ENCODE measurements around the gene CYP51A1.
"Not testable (repeated sequence)": the region's sequence is repeated elsewhere in the genome, so short reads cannot be mapped to it uniquely, and the experiment has no call there.

Gene CYP51A1

DNA sequence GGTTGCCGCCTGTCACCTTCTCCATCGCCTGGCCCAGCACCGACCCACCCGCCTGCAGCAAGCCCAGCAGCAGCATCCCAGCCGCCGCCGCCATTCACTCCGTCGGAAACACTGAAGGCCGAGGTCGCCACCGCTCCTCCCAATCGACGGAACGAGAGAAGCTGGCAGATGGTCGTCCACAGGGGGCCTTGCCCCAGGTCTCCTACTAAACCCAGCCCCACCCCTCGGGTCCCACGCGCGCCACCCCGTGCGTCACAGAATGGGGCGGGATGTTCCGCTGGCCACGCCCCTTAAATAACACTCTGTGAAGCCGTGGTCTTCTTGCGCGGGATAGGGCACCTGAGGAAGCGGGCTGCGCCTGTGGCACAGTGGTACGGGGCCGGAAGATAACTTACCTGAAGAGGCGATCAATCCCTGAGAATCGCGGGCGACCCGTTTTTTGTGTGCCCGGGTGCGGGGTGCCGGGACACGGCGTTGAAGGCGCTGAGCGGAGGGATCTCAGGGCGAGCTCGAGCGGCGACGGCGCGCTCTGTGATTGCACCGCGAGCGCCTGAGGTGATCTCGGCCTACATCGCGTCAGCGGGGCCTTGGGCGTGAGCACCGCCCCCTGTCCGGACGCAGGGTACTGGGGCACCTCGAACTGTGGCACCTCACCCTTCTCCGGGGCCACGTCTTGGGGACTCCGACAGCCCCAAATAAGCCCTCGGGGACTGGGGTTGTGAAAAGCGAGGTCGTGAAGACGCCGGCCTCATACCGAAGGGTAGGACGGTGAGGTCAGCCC lies at the start of gene CYP51A1:
Gene CYP51A1, minus strand, starts transcription at position 207 of the 781 bp plus-strand sequence. Its CDS starts 113 bp downstream, at position 94.
- in situ Hi-C loops (cut with MboI; ENCODE audit: low sequenced_read_pairs), result no loop called here

DNA sequence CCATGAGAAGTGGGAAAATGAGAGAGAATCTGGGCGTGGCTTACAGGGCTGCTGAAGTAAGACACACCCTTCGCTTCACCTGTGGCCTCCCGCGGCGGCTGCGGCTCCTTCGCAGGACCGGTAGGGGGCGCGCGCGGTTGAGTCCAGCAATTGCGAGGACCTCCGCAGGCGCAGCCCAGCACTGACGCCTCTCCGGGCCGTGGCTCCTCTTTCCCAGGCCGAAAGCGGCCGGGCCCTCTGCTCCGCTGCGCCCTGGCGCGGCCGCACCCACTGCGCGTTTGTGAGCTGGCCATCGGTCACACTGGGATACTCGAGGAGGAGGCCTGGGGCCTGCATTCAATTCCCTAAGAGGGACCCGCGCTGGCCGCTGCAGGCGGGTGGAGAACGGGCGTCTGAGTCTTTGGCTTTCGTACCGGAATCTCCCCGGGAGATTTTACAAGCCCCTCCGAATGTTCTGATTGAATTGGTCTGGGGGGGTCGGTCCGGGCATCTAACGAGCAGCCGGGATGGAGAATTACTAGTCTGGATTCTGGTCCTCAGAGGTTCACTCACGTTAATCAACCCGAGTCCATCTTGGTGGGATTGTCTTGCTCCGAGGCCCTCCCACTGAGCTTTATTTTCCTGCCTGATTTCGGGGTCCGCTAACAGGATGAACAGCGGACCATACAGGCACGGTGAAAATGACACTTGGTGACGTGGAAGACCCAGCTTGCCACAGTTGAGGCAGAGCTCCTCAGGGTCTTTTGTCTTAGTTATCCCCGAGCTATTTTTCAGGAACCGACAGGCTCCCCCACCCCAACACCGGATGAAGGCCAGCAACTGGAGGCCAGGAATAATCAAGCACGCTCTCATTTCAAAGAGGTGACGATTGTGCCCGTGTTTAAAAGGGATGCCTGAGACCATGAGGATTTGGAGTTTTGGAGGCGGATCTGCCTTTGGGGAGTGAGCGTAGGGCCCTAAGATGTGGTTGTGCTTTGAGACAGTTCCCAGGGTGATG lies 44.9 kb upstream of the CYP51A1 start, which contains the start of gene LRRD1:
Gene LRRD1, minus strand, starts transcription at position 215 of the 997 bp plus-strand sequence. CDS start 13,940 bp downstream, outside the sequence.
- in situ Hi-C loops (cut with MboI; ENCODE audit: low sequenced_read_pairs), result no loop called here

DNA sequence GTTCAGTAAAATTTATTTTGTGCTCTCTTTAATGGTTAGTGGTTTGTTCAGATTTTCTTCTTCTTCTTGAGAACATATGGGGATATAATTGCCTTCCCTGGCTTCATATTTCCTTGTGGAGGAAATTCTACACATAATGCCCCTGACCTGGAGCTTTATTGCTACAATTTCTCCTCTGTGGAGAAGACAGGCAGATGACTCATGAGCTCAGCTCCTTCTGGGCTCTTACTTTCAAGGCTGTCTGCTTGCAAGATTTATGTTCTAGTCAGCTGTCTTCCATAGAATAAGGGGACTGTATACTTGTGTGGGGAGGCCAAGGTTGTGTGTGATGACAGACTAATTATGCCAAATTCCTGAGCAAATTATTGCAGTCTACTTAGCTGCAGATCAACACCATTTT lies 43.1 kb upstream of the CYP51A1 start:
- in situ Hi-C loops (cut with MboI; ENCODE audit: low sequenced_read_pairs), result no loop called here

DNA sequence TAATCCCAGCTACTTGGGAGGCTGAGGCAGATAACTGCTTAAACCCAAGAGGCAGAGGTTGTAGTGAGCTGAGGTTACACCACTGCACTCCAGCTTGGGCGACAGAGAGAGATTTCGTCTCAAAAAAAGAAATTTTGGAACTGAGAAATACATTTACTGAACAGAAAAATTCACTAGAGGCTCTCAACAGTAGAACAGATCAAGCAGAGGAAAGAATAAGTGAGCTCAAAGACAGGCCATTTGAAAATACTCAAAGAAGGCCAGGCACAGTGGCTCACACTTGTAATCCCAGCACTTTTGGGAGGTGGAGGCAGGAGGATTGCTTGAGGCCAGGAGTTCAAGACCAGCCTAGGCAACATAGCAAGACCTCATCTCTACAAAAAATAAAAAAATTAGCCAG lies 35.3 kb upstream of the CYP51A1 start:
- in situ Hi-C loops (cut with MboI; ENCODE audit: low sequenced_read_pairs), result not testable (repeated sequence)

DNA sequence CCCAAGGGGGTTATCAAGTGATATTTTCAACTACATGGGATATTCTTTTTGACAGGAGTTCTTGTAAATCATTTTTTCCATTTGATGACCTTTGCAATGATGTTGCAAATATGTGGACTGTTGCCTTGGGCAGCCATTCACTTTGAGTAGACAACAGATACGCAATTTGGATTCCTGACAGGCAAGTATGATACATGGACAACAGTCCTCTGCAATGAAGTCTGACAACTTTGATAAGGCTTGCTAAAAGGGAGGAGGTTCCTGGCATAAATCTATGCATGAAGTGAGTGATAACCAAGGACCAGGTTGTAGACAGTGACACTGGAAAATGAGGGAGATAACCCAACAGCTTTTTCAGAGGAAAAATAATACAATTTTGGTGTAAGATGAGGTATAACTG lies 27.0 kb upstream of the CYP51A1 start:
- in situ Hi-C loops (cut with MboI; ENCODE audit: low sequenced_read_pairs), result no loop called here

DNA sequence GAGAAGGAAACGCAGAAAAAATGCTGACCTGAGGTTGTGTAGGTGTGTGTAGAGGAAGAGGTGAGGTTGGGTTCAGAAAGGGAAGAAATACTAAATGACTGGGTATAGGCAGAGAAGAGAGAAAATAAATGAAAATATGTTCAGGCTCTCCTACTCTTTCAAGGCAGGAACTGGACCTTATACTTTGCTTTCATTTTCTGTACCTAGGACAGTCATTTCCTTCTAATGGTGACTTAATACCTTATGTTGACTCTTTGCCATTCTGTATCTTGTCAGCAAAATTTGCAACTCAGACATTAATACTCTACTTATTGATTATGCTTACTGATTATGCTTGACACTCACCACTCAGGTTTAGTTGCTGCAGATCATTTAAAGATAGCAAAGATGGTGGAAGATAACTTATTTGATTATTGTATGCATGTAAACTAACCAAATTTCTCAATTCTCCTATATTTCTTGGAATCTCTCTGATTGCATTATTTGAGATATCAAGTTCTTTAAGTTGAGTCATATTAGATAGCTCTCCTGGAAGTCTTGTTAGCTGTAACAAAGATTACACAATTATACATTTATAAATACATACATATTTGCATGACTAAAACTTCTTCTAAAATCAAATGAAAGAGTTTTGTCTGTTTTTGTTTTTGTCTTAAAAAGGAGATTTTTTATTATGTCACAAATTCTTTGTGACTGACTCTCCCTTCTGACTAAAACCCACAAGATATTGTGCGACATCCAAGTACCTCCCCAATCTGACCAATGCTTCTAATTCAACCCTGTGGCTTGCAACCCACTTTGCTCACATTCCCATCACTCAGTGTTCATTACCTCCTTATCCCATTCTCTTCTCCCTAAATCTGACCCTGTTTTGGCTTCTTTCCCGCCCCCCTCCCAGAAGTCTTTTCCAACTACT lies 24.6 kb upstream of the CYP51A1 start:
- in situ Hi-C loops (cut with MboI; ENCODE audit: low sequenced_read_pairs), result no loop called here

DNA sequence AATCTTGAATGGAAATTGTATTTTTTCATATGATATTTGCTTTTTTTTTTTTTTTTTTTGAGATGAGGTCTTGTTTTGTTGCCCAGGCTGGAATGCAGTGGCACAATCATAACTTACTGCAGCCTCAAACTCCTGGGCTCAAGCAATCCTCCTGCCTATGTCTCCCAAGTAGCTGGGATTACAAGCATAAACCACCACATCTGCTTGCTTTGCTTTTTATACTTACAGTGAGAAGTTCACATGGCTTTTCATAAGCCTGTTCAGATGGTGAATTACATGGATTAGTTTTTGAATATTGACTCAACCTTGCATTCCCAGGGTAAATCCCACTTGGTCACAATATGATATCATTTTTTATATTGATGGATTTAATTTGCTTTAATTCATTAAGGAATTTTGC lies 22.7 kb upstream of the CYP51A1 start:
- in situ Hi-C loops (cut with MboI; ENCODE audit: low sequenced_read_pairs), result no loop called here

DNA sequence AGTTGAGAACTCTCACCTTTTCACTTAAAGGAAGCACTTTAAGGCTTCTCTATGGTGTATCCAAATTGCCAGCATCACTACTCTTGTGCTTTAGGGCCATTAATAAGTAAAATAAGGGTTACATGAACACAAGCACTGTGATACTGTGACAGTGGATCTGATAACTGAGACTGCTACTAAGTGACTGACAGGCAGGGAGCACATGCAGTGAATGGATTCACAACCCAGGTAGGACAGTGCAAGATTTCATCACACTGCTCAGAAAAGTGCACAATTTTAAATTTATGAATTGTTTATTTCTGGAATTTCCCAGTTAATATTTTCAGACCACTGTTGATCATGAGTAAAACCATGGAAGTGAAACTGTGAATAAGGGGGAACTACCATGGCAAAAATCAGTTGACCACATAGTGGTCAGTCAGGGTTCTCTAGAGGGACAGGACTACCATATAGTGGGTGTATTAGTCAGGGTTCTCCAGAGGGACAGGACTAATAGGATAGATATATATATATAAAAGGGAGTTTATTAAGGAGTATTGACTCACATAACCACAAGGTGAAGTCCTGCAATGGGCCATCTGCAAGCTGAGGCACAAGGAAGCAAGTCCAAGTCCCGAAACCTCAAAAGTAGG lies 20.9 kb upstream of the CYP51A1 start:
- in situ Hi-C loops (cut with MboI; ENCODE audit: low sequenced_read_pairs), result no loop called here

DNA sequence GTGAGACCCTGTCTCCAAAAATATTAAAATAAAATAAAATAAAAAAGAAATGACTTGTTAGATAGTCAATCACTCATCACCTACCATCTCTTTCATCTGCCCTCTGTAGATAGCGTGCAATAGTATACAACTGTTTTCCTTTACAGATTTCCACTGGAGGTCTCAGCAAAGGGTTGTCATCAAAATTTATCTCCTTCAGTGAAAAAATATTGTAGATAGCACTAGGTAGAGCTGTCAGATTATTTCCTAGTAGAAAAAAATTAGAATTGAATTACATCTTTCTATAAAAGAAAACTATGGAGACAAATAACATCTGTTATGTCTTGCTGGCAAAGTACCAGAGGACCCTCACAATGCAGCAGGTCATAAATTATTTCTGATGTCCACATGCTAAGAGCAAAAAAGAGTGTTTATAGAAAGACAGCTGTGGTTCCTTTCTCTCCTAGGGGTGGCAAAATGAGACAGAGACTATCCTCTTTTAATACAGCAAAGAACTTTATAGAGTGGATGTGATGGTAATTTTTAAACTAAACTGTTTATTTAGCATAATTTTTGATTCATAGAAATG lies 16.3 kb upstream of the CYP51A1 start:
- in situ Hi-C loops (cut with MboI; ENCODE audit: low sequenced_read_pairs), result no loop called here

DNA sequence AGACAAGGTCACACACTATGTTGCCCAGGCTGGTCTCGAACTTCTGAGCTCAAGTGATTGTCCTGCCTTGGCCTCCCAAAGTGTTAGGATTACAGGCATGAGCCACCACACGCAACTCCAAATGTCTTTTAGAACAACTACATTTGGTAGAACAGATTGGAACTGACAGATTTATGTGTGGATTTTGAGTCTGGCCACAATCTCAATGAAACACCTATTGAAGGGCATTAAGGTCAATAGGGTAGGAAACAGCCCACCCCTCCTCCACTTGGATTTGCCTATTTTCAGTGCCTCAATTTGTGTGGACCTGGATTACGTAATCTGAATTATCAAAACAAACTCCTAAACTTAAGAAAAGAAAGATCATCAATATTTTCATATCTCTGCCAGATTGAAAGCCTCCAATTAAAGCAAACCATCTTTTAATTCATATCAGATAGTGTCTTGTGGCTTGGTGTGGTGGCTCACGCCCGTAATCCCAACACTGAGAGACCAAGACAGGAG lies 15.5 kb upstream of the CYP51A1 start:
- in situ Hi-C loops (cut with MboI; ENCODE audit: low sequenced_read_pairs), result no loop called here

DNA sequence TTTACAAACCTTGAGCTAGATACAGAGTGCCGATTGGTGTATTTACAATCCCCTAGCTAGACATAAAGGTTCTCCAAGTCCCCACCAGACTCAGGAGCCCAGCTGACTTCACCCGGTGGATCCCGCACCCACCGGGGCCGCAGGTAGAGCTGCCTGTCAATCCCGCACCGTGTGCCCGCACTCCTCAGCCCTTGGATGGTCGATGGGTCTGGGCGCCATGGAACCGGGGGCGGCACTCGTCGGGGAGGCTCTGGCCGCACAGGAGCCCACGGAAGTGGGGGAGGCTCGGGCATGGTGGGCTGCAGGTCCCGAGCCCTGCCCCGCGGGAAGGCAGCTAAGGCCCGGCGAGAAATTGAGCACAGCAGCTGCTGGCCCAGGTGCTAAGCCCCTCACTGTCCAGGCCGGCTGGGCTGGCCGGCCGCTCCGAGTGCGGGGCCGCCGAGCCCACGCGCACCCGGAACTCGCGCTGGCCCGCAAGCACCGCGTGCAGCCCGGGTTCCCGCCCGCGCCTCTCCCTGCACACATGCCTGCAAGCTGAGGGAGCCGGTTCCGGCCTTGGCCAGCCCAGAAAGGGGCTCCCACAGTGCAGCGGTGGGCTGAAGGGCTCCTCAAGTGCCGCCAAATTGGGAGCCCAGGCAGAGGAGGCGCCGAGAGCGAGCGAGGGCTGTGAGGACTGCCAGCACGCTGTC lies 9.1 kb upstream of the CYP51A1 start:
- in situ Hi-C loops (cut with MboI; ENCODE audit: low sequenced_read_pairs), result not testable (repeated sequence)

DNA sequence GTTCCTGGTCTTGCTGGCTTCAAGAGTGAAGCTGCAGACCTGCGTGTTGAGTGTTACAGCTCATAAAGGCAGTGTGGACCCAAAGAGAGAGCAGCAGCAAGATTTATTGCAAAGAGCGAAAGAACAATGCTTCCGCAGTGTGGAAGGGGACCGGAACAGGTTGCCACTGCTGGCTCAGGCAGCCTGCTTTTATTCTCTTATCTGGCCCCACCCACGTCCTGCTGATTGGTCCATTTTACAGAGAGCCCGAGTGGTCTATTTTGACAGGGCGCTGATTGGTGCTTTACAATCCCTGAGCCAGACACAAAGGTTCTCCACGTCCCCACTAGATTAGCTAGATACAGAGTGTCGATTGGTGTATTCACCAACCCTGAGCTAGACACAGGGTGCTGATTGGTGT lies 8.5 kb upstream of the CYP51A1 start:
- in situ Hi-C loops (cut with MboI; ENCODE audit: low sequenced_read_pairs), result not testable (repeated sequence)

DNA sequence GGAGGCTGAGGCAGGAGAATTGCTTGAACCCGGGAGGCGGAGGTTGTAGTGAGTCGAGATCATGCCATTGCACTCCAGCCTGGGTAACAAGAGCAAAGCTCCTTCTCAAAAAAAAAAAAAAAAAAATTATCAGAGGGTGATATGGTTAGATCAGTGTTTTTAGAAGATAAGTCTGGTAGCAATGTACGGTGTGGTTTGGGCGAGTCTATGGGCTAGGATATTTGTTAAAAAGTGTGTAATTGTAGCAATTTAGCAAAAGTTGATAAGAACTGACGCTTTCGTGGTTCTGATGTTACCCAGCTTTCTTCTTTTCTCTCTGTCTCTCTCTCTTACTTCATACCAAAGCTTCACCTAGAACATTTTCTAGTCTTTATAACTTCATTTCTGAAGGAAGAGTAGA lies 6.9 kb upstream of the CYP51A1 start:
- in situ Hi-C loops (cut with MboI; ENCODE audit: low sequenced_read_pairs), result no loop called here

DNA sequence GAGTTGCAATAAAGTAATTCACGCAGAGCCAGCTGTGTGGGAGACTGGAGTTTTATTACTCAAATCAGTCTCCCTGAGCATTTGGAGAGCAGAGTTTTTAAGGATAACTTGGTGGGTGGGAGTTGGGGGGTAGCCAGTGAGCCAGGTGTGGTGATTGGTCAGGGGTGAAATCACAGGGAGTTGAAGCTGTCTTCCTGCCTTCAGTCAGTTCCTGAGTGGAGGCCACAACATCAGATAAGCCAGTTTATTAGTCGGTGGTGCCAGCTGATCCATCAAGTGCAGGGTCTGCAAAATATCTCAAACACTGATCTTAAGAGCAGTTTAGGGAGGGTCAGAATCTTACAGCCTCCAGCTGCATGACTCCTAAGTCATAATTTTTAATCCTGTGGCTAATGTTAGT lies 3.3 kb upstream of the CYP51A1 start:
- in situ Hi-C loops (cut with MboI; ENCODE audit: low sequenced_read_pairs), result no loop called here

DNA sequence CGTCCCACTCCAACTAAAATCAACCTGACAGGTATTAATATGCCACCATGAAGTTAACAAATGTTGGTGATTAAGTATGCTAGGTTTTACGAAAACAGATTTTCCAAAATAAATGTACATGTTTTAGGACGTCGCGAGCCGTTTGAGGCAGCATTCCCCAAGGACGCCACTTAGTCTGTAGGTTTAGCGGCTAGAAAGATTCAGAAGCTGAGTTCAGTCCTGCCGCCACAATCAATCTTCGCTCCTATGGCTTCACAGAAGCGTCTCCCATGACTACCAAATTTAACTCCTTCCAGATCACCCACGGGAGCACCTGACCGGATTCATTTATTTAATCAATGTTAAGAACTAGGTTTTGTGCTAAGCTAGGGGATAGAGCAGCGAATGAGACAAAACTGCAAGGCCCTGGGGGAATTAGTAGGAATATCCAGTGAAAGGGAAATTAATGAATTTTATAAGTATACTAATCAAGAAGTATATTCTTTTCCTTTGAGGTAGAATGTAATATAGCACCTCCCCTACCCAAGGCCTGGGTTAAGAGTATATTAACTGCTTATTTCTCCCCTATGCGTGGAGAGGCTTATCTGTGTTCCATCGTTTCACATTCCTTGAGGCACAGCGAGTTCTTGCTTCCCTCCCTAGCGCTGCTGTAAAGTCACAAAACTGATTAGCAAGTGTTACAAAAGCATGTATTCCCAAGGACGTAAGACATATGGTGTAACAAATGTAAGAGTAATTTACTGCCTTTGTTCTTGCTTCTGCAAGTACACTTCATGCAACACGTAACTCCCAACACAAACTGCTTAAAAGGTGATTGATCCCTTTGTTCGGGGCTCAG lies 994 bp upstream of the CYP51A1 start:
- in situ Hi-C loops (cut with MboI; ENCODE audit: low sequenced_read_pairs), result no loop called here

DNA sequence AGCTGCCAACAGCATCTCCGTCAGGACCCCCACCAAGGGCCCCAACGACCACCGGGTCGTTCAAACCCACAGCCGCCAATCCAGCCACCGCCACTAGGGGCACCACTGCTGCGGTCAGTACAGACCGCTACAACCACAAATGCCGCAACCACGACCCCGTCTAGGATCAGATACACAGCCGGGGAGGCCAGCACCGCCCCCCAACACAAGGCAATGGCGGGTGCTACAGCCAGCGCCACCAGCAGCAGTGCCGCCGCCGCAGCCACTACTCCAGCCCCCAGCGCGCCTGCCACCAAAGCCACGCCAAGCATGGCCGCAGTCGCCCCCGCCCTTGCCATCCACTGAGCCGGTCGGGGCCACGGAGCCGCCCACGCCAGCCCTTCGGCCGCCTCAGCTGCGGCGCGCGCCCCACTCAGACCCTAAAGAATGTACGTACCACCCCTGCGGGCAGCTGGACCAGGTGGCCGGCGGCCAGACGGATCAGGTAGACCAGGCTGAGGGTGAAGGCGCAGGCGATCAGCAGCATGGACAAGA lies 473 bp downstream of the CYP51A1 start:
- in situ Hi-C loops (cut with MboI; ENCODE audit: low sequenced_read_pairs), result no loop called here

DNA sequence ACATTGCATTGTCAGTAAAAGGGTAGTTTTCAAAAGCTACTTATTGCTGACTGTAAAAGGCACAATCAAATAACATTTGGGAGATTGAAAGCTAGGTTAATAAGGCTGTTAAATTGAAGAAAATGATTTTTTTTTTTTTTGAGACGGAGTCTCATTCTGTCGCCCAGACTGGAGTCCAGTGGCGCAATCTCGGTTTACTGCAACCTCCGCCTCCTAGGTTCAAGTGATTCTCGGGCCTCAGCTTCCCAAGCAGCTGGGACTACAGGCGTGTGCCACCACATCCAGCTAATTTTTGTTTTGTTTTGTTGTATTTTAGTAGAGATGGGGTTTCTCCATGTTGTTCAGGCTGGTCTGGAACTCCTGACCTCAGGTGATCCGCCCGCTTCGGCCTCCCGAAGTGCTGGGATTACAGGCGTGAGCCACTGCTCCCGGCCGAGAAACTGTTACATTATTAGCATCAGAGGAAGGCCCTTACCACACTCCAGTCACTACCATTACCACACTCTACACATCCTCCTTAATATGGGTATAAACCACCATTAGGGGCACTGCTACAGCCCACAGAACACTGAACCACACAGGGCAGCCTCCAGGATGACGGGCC lies 1.0 kb downstream of the CYP51A1 start:
- in situ Hi-C loops (cut with MboI; ENCODE audit: low sequenced_read_pairs), result no loop called here
